Erythroblast (primary cell): ENCODE data around the gene ZNF521.

ENCODE experiments used
- DNase-seq, 2 experiments: peaks; one replicate each; lab custom pipeline; 2025; lab: John Stamatoyannopoulos, UW
- GATA1 ChIP-seq: IDR thresholded peaks from 2 replicates; pipeline ENCODE4 v1.6.1; 2011; ENCODE audit warnings: low read depth, mild to moderate bottlenecking, control low read depth, low read length, moderate library complexity
- POLR2A ChIP-seq: IDR thresholded peaks from 2 replicates; pipeline ENCODE4 v1.6.1; 2011; ENCODE audit warnings: mild to moderate bottlenecking, low read length

ZNF521 gene

GRCh38 chr18:25075783-25076182 lies 276.2 kb downstream of the ZNF521 start:
- no peak for DNase-seq
- TF ChIP-seq POLR2A (no peak), GATA1 (no peak)

- DNase-seq = no peak
- TF ChIP-seq GATA1 (no peak), POLR2A (no peak)
Observed at GRCh38 chr18:25075331-25075730, 276.6 kb downstream of the ZNF521 start.

GRCh38 chr18:25074925-25075324 lies 277.0 kb downstream of the ZNF521 start:
- DNase-seq = no peak

GRCh38 chr18:25072205-25072604 lies 279.8 kb downstream of the ZNF521 start:
- TF ChIP-seq GATA1 = no peak
- TF ChIP-seq POLR2A = no peak
- no peak for DNase-seq

More at GRCh38 chr18:25074925-25075324, 277.0 kb downstream of the ZNF521 start:
- no peak for TF ChIP-seq POLR2A
- TF ChIP-seq GATA1 = no peak

- no peak for TF ChIP-seq GATA1
- no peak for TF ChIP-seq POLR2A
Observed at GRCh38 chr18:25067275-25068025, 284.5 kb downstream of the ZNF521 start.

GRCh38 chr18:25066516-25066915 lies 285.4 kb downstream of the ZNF521 start:
- DNase-seq = no peak
- TF ChIP-seq GATA1 (no peak), POLR2A (no peak)

More at GRCh38 chr18:25067275-25068025, 284.5 kb downstream of the ZNF521 start:
- DNase-seq = no peak

- DNase-seq = no peak
- no peak for TF ChIP-seq GATA1
- no peak for TF ChIP-seq POLR2A
Observed at GRCh38 chr18:25062720-25063119, 289.2 kb downstream of the ZNF521 start.

- no peak for DNase-seq
- TF ChIP-seq GATA1 (no peak), POLR2A (no peak)
Observed at GRCh38 chr18:25061395-25061794, 290.6 kb downstream of the ZNF521 start.

GRCh38 chr18:25058521-25058920 lies 293.4 kb downstream of the ZNF521 start:
- TF ChIP-seq POLR2A = no peak
- no peak for TF ChIP-seq GATA1
- peak; percentile 20 to 27 for DNase-seq

- no peak for DNase-seq
- TF ChIP-seq POLR2A (no peak), GATA1 (no peak)
Observed at GRCh38 chr18:25057491-25058050, 294.4 kb downstream of the ZNF521 start.

- DNase-seq = no peak
- TF ChIP-seq POLR2A (no peak), GATA1 (no peak)
Observed at GRCh38 chr18:25056429-25056828, 295.5 kb downstream of the ZNF521 start.

- TF ChIP-seq GATA1 (no peak), POLR2A (no peak)
- no peak for DNase-seq
Observed at GRCh38 chr18:25055076-25055475, 296.9 kb downstream of the ZNF521 start.

- no peak for TF ChIP-seq GATA1
- TF ChIP-seq POLR2A = no peak
- no peak for DNase-seq
Observed at GRCh38 chr18:25053466-25053865, 298.5 kb downstream of the ZNF521 start.

GRCh38 chr18:25052511-25052921 lies 299.4 kb downstream of the ZNF521 start:
- no peak for TF ChIP-seq POLR2A
- TF ChIP-seq GATA1 = no peak
- no peak for DNase-seq

GRCh38 chr18:25050605-25051004 lies 301.4 kb downstream of the ZNF521 start:
- no peak for TF ChIP-seq POLR2A
- no peak for TF ChIP-seq GATA1
- no peak for DNase-seq
